ENCODE measurements around the gene P2RX6. TPM values are rescaled to one million over a fixed set of nuclear protein-coding genes. Genes with fewer than 3 reads are reported as not detected.
"Not testable (repeated sequence)": the region's sequence is repeated elsewhere in the genome, so short reads cannot be mapped to it uniquely, and the experiment has no call there.

The P2RX6 gene
- total and polyA plus RNA-seq, 9 of the 15 experiments (the other 6 are each of a cell fraction or from before 2014, with no cell fraction given), result 0.01 to 3.9 (median 1.5) TPM; not detected in 1

DNA sequence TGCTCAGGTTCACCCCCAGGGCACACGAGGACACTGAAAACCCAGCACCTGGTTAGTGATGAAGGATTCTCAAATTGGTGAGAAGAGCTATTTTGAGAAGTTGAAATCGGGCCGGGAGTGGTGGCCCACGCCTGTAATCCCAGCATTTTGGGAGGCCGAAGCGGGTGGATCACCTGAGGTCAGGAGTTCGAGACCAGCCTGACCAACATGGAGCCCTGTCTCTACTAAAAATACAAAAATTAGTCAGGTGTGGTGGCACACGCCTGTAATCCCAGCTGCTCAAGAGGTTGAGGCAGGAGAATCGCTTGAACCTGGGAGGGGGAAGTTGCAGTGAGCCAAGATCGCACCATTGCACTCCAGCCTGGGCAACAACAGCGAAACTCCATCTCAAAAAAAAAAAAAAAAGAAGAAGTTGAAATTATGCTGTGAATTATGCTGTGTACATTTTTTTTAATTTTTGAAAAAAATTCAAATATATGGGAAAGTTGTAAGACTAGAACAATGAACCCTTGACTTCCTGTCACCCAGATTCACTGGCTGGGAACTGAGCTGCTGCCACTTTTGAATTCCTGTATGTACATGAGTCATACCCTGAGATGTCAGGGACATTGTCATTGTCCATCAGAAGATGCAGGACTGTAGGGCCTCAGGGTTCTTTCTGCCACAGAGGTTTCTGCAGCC is 42.8 kb upstream of the P2RX6 start:
- H3K9me3 ChIP-seq (replicated peaks; ENCODE audit: control insufficient read depth, insufficient read depth, low read depth, low read length); H3K9me1 ChIP-seq (ENCODE audit: control insufficient read depth, insufficient read depth, low read length); H3K4me2 ChIP-seq (ENCODE audit: insufficient read depth, low read length); H3K4me3 ChIP-seq; H3K27ac ChIP-seq (ENCODE audit: extremely low read depth, low read depth, low read length); H3K79me2 ChIP-seq (ENCODE audit: control insufficient read depth, insufficient read depth, low read length); CTCF ChIA-PET (ENCODE audit: low intra/inter-chr PET ratio); H3K36me3 ChIP-seq (ENCODE audit: control insufficient read depth, insufficient read depth, low read length); BruUV-seq (replicated peaks); intact Hi-C loops (cut with micrococcal nuclease); H2AFZ ChIP-seq (ENCODE audit: low read depth, low read length); TF ChIP-seq JUN (CRISPR knock-in tag; IDR thresholded peaks at IDR 0.05; ENCODE audit: borderline replicate concordance); ATF3 (IDR thresholded peaks at IDR 0.05): not testable (repeated sequence)
- FAIRE-seq (peak; percentile 75), DNase-seq (ENCODE audit: extremely low read depth in 1 of 4, low spot score in 3 of 4) (peak in 3 of 4 experiments; percentile 56 to 67 (median 61)), ATAC-seq (peak; percentile 4)
- Histone ChIP-seq H3K4me1 (replicated peaks in 1 of 2; ENCODE audit: control insufficient read depth in 2 of 2, insufficient read depth in 2 of 2, low read length in 2 of 2) (peaks cover 0 to 45% of the 10 kb centered on the region in 2 experiments; a peak in 3 of 5 replicates), H4K20me1 (replicated peaks; ENCODE audit: control insufficient read depth, insufficient read depth, low read length) (peaks cover 15% of the 10 kb centered on the region), H3K9ac (ENCODE audit: insufficient read depth in 1 of 2, low read depth in 2 of 2, low read length in 2 of 2) (peak overlapping the region in 1 of 2 experiments; percentile 59; a peak in 1 of 4 replicates), H3K27me3 (ENCODE audit: control insufficient read depth in 2 of 2, insufficient read depth in 2 of 2, low read length in 2 of 2) (peaks cover 36 to 55% of the 10 kb centered on the region in 2 experiments; a peak in 4 of 5 replicates)
- in situ Hi-C loops (cut with MboI), result loop anchor here (25.0 kb wide), 1 partner anchor 165 kb away; no protein-coding TSS in a partner anchor
- 16% methylated on average over 11 of the region's 11 CpGs for WGBS (ENCODE audit: insufficient coverage, low coverage, missing lambda C conversion rate)
- POLR2A ChIA-PET, result interaction anchor here (0.6 to 64.4 kb wide), 6 partner anchors 8 to 91 kb away, joined by 3 to 1556 read pairs (median 134); partner anchors contain the start of genes CRKL, LZTR1 and THAP7
- TF ChIP-seq, protein P1, sequence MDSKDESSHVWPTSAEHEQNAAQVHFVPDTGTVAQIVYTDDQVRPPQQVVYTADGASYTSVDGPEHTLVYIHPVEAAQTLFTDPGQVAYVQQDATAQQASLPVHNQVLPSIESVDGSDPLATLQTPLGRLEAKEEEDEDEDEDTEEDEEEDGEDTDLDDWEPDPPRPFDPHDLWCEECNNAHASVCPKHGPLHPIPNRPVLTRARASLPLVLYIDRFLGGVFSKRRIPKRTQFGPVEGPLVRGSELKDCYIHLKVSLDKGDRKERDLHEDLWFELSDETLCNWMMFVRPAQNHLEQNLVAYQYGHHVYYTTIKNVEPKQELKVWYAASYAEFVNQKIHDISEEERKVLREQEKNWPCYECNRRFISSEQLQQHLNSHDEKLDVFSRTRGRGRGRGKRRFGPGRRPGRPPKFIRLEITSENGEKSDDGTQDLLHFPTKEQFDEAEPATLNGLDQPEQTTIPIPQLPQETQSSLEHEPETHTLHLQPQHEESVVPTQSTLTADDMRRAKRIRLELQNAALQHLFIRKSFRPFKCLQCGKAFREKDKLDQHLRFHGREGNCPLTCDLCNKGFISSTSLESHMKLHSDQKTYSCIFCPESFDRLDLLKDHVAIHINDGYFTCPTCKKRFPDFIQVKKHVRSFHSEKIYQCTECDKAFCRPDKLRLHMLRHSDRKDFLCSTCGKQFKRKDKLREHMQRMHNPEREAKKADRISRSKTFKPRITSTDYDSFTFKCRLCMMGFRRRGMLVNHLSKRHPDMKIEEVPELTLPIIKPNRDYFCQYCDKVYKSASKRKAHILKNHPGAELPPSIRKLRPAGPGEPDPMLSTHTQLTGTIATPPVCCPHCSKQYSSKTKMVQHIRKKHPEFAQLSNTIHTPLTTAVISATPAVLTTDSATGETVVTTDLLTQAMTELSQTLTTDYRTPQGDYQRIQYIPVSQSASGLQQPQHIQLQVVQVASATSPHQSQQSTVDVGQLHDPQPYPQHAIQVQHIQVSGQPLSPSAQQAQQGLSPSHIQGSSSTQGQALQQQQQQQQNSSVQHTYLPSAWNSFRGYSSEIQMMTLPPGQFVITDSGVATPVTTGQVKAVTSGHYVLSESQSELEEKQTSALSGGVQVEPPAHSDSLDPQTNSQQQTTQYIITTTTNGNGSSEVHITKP (IDR thresholded peaks at IDR 0.05; ENCODE audit: partially characterized antibody), result peak; percentile 54
- TF ChIP-seq PKNOX1 (IDR thresholded peaks at IDR 0.05) (peak; percentile 62), SPI1 (IDR thresholded peaks at IDR 0.05; ENCODE audit: borderline replicate concordance, low read depth, low read length) (0 out of 2 replicates have a peak, but pooled peaks have one; percentile 22), RCOR1 (IDR thresholded peaks at IDR 0.05; ENCODE audit: borderline replicate concordance in 1 of 2, low read depth in 2 of 2, low read length in 2 of 2) (peak in 1 of 2 experiments; percentile 26; a peak in 2 of 4 replicates), MEIS2 (IDR thresholded peaks at IDR 0.05; ENCODE audit: partially characterized antibody) (peak; percentile 31), ARHGAP35 (IDR thresholded peaks at IDR 0.05; ENCODE audit: partially characterized antibody) (peak; percentile 24), MCM7 (IDR thresholded peaks at IDR 0.05) (0 out of 4 replicates have a peak, but pooled peaks of 1 of the 2 experiments have one; percentile 55), JUN (IDR thresholded peaks at IDR 0.05; ENCODE audit: borderline replicate concordance, low read depth, low read length) (peak; percentile 77), ATF3 (CRISPR knock-in tag; conservative IDR thresholded peaks at IDR 0.05) (0 out of 2 replicates have a peak, but pooled peaks have one; percentile 50), JUND (IDR thresholded peaks at IDR 0.05; ENCODE audit: borderline replicate concordance, low read depth, low read length) (peak; percentile 87), JUND (tag; IDR thresholded peaks at IDR 0.05; ENCODE audit: borderline replicate concordance, low read depth, low read length) (peak; percentile 84), PHF21A (IDR thresholded peaks at IDR 0.05; ENCODE audit: borderline replicate concordance, low read depth) (peak; percentile 90), FOXK2 (conservative IDR thresholded peaks at IDR 0.05 in 1 of 2, IDR thresholded peaks at IDR 0.05 in 1 of 2; ENCODE audit: low read depth in 2 of 2) (0 out of 4 replicates have a peak, but pooled peaks of 1 of the 2 experiments have one; percentile 8)

Measured in K562 (cell line).